Measurements from ENCODE around the gene PCBP3.

DNA sequence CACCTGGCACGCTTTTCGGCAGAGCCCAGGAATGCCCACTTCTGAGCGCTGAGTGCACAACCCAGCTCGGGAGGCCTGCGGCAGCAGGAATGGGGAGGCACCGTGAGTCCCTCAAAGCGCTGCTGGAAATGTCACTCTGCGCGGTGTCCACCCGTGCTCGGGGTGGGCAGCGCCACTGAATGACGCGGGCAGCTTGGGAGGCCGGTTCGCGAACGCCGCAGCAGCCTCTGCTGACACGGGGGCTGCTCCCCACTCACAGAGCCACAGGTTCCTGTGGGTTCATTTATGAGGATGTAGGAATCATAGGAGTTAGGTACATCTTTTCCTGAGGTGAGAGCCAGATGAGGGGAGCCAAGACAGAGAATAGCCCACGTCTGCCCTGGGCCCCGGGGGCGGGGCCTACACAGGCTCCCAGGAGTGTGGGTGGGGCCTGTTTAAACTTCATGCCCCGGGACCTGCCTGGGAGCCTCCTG, 191.3 kb downstream of the PCBP3 start:
- TF ChIP-seq, protein P1, sequence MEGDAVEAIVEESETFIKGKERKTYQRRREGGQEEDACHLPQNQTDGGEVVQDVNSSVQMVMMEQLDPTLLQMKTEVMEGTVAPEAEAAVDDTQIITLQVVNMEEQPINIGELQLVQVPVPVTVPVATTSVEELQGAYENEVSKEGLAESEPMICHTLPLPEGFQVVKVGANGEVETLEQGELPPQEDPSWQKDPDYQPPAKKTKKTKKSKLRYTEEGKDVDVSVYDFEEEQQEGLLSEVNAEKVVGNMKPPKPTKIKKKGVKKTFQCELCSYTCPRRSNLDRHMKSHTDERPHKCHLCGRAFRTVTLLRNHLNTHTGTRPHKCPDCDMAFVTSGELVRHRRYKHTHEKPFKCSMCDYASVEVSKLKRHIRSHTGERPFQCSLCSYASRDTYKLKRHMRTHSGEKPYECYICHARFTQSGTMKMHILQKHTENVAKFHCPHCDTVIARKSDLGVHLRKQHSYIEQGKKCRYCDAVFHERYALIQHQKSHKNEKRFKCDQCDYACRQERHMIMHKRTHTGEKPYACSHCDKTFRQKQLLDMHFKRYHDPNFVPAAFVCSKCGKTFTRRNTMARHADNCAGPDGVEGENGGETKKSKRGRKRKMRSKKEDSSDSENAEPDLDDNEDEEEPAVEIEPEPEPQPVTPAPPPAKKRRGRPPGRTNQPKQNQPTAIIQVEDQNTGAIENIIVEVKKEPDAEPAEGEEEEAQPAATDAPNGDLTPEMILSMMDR (IDR thresholded peaks at IDR 0.05; ENCODE audit: low read length): no peak
- no peak for TF ChIP-seq EZH2 (optimal IDR thresholded peaks at IDR 0.05; ENCODE audit: low read depth, low read length)

Measured in MM.1S (cell line).